Stimulated activated CD8-positive, alpha-beta memory T cell treated with anti-CD3 and anti-CD28 coated beads, Interleukin-4, amount 100 ng/mL, for 1 hour (primary cell): ENCODE measurements around the gene ATP5PO.
A peak's percentile ranks its signal among the peaks of the same experiment; 100 is the strongest.
"Not testable (repeated sequence)": the region's sequence is repeated elsewhere in the genome, so short reads cannot be mapped to it uniquely, and the experiment has no call there.

ENCODE experiments used
- DNase-seq, 2 donors: peaks; one replicate each; pipeline ENCODE4 v3.0.0-alpha.2; 2020; ENCODE audit warnings: low read depth in 2 of 2, low spot score in 1 of 2

The ATP5PO gene

GRCh38 chr21:33940881-33941245 is 25.3 kb upstream of the ATP5PO start:
- no peak for DNase-seq

- no peak for DNase-seq
These were observed 24.7 kb upstream of the ATP5PO start for GRCh38 chr21:33940164-33940880.

GRCh38 chr21:33939226-33939625 is 23.6 kb upstream of the ATP5PO start:
- DNase-seq, result no peak

GRCh38 chr21:33938381-33938780 is 22.8 kb upstream of the ATP5PO start:
- no peak for DNase-seq

GRCh38 chr21:33937931-33938339 is 22.3 kb upstream of the ATP5PO start:
- DNase-seq, result no peak

- no peak for DNase-seq
These were observed 21.5 kb upstream of the ATP5PO start for GRCh38 chr21:33937146-33937545.

GRCh38 chr21:33936301-33937038 is 20.9 kb upstream of the ATP5PO start:
- DNase-seq, result no peak

- DNase-seq, result no peak
These were observed 17.1 kb upstream of the ATP5PO start for GRCh38 chr21:33932731-33933130.

- DNase-seq, result no peak
These were observed 16.3 kb upstream of the ATP5PO start for GRCh38 chr21:33931799-33932390.

GRCh38 chr21:33931052-33931798 is 15.6 kb upstream of the ATP5PO start:
- not testable (repeated sequence) for DNase-seq

GRCh38 chr21:33926248-33926647 is 10.6 kb upstream of the ATP5PO start:
- DNase-seq, result not testable (repeated sequence)

- DNase-seq, result no peak
These were observed 9.1 kb upstream of the ATP5PO start for GRCh38 chr21:33924766-33925100.

- DNase-seq, result peak; percentile 90 to 93
These were observed 8.6 kb upstream of the ATP5PO start for GRCh38 chr21:33924079-33924765.

- no peak for DNase-seq
These were observed 1.8 kb upstream of the ATP5PO start for GRCh38 chr21:33917421-33917820.

GRCh38 chr21:33916200-33916567 is 580 bp upstream of the ATP5PO start:
- no peak for DNase-seq

GRCh38 chr21:33914188-33914587 is 1.4 kb downstream of the ATP5PO start:
- no peak for DNase-seq

- DNase-seq, result no peak
These were observed 5.8 kb downstream of the ATP5PO start for GRCh38 chr21:33909756-33910155.

GRCh38 chr21:33908760-33909159 is 6.8 kb downstream of the ATP5PO start:
- no peak for DNase-seq

GRCh38 chr21:33904041-33904440 is 11.6 kb downstream of the ATP5PO start:
- no peak for DNase-seq

GRCh38 chr21:33902349-33902748 is 13.3 kb downstream of the ATP5PO start:
- no peak for DNase-seq
